ENCODE measurements around the gene TP53I11.

Gene TP53I11

GRCh38 chr11:44910591-44910990 is 40.1 kb downstream of the TP53I11 start:
- no peak for DNase-seq
- Mint-ChIP-seq H3K27me3 (no peaks in the 10 kb centered on the region), H3K4me1 (ENCODE audit: low read depth) (peaks cover 6% of the 10 kb centered on the region), H3K9me3 (no peaks in the 10 kb centered on the region), H3K4me3 (no peak overlapping the region), H3K36me3 (ENCODE audit: low read depth) (no peaks in the 10 kb centered on the region), H3K27ac (no peak overlapping the region)

DNA sequence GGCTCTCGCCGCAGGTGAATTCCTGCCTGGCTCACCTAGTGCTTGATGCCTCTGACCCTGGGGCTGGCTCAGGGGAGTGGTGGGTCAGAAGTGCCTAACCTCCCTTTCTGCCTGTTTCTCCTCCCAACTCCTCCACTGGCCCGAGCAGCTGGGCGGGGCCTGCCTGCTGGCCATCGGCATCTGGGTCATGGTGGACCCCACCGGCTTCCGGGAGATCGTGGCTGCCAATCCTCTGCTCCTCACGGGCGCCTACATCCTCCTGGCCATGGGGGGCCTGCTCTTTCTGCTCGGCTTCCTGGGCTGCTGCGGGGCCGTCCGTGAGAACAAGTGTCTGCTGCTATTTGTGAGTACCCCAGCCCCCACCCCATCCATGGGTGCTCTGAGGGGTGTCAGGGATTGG is 41.1 kb downstream of the TP53I11 start:
- Mint-ChIP-seq H3K4me3 (no peak overlapping the region), H3K27me3 (no peaks in the 10 kb centered on the region), H3K9me3 (no peaks in the 10 kb centered on the region), H3K27ac (no peak overlapping the region), H3K4me1 (ENCODE audit: low read depth) (peaks cover 6% of the 10 kb centered on the region), H3K36me3 (ENCODE audit: low read depth) (no peaks in the 10 kb centered on the region)
- DNase-seq = no peak

GRCh38 chr11:44906649-44907048 is 44.0 kb downstream of the TP53I11 start:
- H3K4me3 Mint-ChIP-seq = no peak overlapping the region
- DNase-seq = no peak
- H3K36me3 Mint-ChIP-seq (ENCODE audit: low read depth) = no peaks in the 10 kb centered on the region
- no peak overlapping the region for H3K27ac Mint-ChIP-seq
- peaks cover 6% of the 10 kb centered on the region for H3K4me1 Mint-ChIP-seq (ENCODE audit: low read depth)
- no peaks in the 10 kb centered on the region for H3K9me3 Mint-ChIP-seq
- no peaks in the 10 kb centered on the region for H3K27me3 Mint-ChIP-seq

DNA sequence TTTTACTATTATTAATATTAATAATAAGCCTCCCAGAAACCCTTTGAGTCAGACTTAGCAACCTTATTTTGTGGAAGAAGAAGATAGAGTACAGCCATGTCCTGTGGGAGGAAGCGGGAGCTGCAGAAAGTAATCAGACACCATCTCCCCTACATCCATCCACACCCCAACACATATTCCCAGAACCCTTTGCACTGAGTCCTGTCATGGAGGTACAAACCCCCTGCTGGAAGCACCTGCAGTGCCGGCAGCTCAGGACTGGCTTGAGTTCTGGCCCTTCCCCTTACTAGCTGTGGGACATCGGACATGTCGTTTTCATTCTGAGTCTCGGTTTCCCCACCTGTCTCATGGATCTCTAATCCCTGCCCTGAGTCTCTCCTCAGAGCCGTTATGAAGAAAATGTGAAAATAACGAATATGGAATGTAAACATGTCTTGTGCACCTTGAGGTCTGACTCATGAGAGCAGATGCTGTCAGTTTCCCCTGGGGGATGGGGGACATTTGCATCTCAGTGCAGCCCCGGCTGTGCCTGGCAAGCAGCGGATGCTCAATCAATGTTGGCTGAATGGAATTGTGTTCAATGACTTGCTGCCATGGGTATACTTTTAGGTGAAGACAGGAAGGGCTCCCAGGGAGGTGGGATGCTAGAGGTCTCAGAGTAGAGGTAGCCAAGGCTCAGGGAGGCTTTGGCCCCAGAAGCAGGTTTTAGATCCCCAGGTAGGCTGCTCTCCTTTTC is 45.4 kb downstream of the TP53I11 start:
- Mint-ChIP-seq H3K9me3 (no peaks in the 10 kb centered on the region), H3K4me1 (ENCODE audit: low read depth) (no peaks in the 10 kb centered on the region), H3K36me3 (ENCODE audit: low read depth) (no peaks in the 10 kb centered on the region), H3K27ac (no peak overlapping the region), H3K4me3 (no peak overlapping the region), H3K27me3 (no peaks in the 10 kb centered on the region)
- DNase-seq = no peak

- no peak overlapping the region for H3K4me3 Mint-ChIP-seq
- H3K4me1 Mint-ChIP-seq (ENCODE audit: low read depth) = no peaks in the 10 kb centered on the region
- no peak for DNase-seq
- H3K9me3 Mint-ChIP-seq = no peaks in the 10 kb centered on the region
- no peak overlapping the region for H3K27ac Mint-ChIP-seq
- no peaks in the 10 kb centered on the region for H3K36me3 Mint-ChIP-seq (ENCODE audit: low read depth)
- H3K27me3 Mint-ChIP-seq = no peaks in the 10 kb centered on the region
Measured at GRCh38 chr11:44904261-44905020, 46.2 kb downstream of the TP53I11 start.

DNA sequence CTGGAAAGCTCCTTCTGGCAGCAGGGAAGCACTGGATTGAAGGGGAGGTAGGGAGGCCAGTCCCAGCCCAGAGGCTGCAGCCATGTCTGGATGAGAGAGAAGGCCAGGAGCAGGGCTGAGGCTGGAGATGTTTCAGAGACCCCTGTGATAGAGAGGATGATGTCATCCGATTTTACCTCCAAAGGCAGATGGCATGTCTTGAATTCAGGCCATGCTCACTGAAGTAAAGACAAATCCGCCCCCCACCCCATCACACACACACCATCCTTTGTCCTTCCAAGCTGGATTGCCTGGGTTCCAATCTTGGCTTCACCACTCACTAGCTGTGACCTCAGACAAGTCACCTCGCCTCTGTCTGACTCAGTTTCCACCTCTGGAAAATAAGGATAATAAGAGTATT is 47.2 kb downstream of the TP53I11 start:
- H3K4me3 Mint-ChIP-seq = no peak overlapping the region
- no peaks in the 10 kb centered on the region for H3K4me1 Mint-ChIP-seq (ENCODE audit: low read depth)
- no peak overlapping the region for H3K27ac Mint-ChIP-seq
- no peaks in the 10 kb centered on the region for H3K27me3 Mint-ChIP-seq
- H3K36me3 Mint-ChIP-seq (ENCODE audit: low read depth) = peaks cover 9% of the 10 kb centered on the region
- no peak for DNase-seq
- H3K9me3 Mint-ChIP-seq = no peaks in the 10 kb centered on the region

DNA sequence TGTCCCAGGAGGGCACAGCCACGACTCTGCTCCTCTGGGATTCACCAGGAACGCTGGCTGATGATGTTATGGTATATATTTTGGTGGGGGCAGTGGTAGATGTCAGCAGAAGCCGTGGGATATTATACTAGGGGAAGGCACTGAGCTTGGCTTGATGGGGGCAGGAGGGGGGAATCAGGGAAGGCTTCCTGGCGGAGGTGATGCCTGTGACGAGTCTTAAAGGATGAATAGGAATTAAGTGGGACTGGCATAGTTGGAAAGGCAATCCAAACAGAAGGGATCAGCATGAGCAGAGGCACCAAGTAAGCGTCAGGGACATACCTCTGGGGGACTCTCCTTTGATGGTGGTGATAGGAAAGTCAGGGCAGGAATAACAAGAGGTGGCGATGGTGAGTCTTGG is 47.6 kb downstream of the TP53I11 start:
- Mint-ChIP-seq H3K36me3 (ENCODE audit: low read depth) (peaks cover 12% of the 10 kb centered on the region), H3K27me3 (no peaks in the 10 kb centered on the region), H3K4me1 (ENCODE audit: low read depth) (no peaks in the 10 kb centered on the region), H3K4me3 (no peak overlapping the region), H3K27ac (no peak overlapping the region), H3K9me3 (no peaks in the 10 kb centered on the region)
- DNase-seq = no peak

- H3K27me3 Mint-ChIP-seq = no peaks in the 10 kb centered on the region
- no peak overlapping the region for H3K27ac Mint-ChIP-seq
- no peak overlapping the region for H3K4me3 Mint-ChIP-seq
- no peak for DNase-seq
- peaks cover 14% of the 10 kb centered on the region for H3K36me3 Mint-ChIP-seq (ENCODE audit: low read depth)
- H3K9me3 Mint-ChIP-seq = no peaks in the 10 kb centered on the region
- no peaks in the 10 kb centered on the region for H3K4me1 Mint-ChIP-seq (ENCODE audit: low read depth)
Measured at GRCh38 chr11:44901786-44902185, 48.9 kb downstream of the TP53I11 start.

DNA sequence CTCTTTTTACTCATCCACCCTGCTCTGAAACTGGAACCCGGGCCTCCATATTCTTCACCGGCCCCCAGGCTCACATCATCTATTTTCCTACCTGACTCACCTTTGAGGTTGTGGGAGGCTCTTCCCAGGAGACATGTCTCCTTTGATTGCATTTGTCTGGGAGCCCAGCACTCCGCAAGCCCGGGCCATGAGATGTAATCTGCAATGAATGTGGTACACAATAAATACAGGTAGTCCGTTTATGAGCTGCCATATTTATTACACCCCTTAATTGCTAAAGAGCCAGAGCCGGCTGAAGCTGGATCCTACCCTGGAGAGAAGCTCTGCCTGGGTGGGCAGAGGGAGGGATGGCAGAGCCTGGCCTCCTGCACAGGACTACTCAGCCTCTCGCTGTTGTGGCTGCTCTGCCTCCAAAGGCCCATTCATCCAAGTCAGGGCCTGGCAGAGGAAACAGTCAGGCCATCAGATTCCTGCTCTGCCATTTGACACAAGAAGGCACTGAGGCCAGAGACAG is 49.5 kb downstream of the TP53I11 start:
- no peak for DNase-seq
- Mint-ChIP-seq H3K36me3 (ENCODE audit: low read depth) (peaks cover 14% of the 10 kb centered on the region), H3K9me3 (no peaks in the 10 kb centered on the region), H3K4me3 (no peak overlapping the region), H3K27ac (no peak overlapping the region), H3K27me3 (no peaks in the 10 kb centered on the region), H3K4me1 (ENCODE audit: low read depth) (no peaks in the 10 kb centered on the region)

DNA sequence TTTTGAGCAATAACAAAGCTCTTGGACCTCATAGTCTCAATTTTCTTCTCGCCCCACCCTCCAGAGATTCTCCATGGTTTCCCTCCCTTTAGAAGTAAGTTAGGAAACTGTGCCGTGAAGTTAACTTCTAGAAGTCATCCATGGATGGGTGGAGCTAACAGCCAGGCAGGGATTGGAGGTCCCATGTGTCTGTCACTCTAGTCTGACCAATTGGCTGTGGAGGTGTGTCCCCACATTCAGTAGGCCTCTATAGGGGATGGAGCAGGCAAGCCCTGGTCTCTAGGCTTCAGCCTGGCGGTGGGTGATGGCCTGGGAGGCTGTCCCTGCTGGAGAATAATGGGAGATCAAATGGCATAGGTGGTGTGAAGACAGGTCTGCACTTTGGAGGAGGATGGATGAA is 50.7 kb downstream of the TP53I11 start:
- Mint-ChIP-seq H3K9me3 (no peaks in the 10 kb centered on the region), H3K4me1 (ENCODE audit: low read depth) (no peaks in the 10 kb centered on the region), H3K4me3 (no peak overlapping the region), H3K27ac (no peak overlapping the region), H3K27me3 (no peaks in the 10 kb centered on the region), H3K36me3 (ENCODE audit: low read depth) (peaks cover 14% of the 10 kb centered on the region)
- peak; percentile 59 for DNase-seq

GRCh38 chr11:44893846-44894617 is 56.7 kb downstream of the TP53I11 start:
- peak; percentile 73 for DNase-seq
- no peaks in the 10 kb centered on the region for H3K27me3 Mint-ChIP-seq
- H3K4me3 Mint-ChIP-seq = no peak overlapping the region
- H3K9me3 Mint-ChIP-seq = no peaks in the 10 kb centered on the region
- H3K27ac Mint-ChIP-seq = no peak overlapping the region
- peaks cover 10% of the 10 kb centered on the region for H3K36me3 Mint-ChIP-seq (ENCODE audit: low read depth)
- no peaks in the 10 kb centered on the region for H3K4me1 Mint-ChIP-seq (ENCODE audit: low read depth)

- Mint-ChIP-seq H3K4me3 (no peak overlapping the region), H3K4me1 (ENCODE audit: low read depth) (no peaks in the 10 kb centered on the region), H3K36me3 (ENCODE audit: low read depth) (peaks cover 5% of the 10 kb centered on the region), H3K9me3 (no peaks in the 10 kb centered on the region), H3K27me3 (no peaks in the 10 kb centered on the region), H3K27ac (no peak overlapping the region)
- DNase-seq = no peak
Measured at GRCh38 chr11:44893308-44893822, 57.3 kb downstream of the TP53I11 start.

- H3K36me3 Mint-ChIP-seq (ENCODE audit: low read depth) = peaks cover 2% of the 10 kb centered on the region
- no peaks in the 10 kb centered on the region for H3K9me3 Mint-ChIP-seq
- H3K27ac Mint-ChIP-seq = no peak overlapping the region
- H3K4me1 Mint-ChIP-seq (ENCODE audit: low read depth) = no peaks in the 10 kb centered on the region
- no peaks in the 10 kb centered on the region for H3K27me3 Mint-ChIP-seq
- no peak overlapping the region for H3K4me3 Mint-ChIP-seq
- no peak for DNase-seq
Measured at GRCh38 chr11:44892843-44893242, 57.8 kb downstream of the TP53I11 start.

- Mint-ChIP-seq H3K27me3 (no peaks in the 10 kb centered on the region), H3K27ac (no peak overlapping the region), H3K4me1 (ENCODE audit: low read depth) (no peaks in the 10 kb centered on the region), H3K9me3 (no peaks in the 10 kb centered on the region), H3K4me3 (no peak overlapping the region), H3K36me3 (ENCODE audit: low read depth) (no peaks in the 10 kb centered on the region)
- no peak for DNase-seq
Measured at GRCh38 chr11:44889266-44889665, 61.4 kb downstream of the TP53I11 start.

All from activated T-cell treated with anti-CD3 and anti-CD28 coated beads, Interleukin-2, amount 50 U/mL, for 24 hours (primary cell).